ENCODE data around the gene CASZ1. TPM values are rescaled to one million over a fixed set of nuclear protein-coding genes. Genes with fewer than 3 reads are reported as not detected.

The CASZ1 gene
- total and polyA plus RNA-seq, 4 donors: 3.4 to 39.0 (median 13.8) TPM

GRCh38 chr1:10724511-10724910 is 71.9 kb downstream of the CASZ1 start:
- Histone ChIP-seq H3K36me3 (ENCODE audit: control insufficient read depth in 1 of 2, insufficient read depth in 2 of 2, low read length in 1 of 2) (no peaks in the 10 kb centered on the region), H3K4me1 (ENCODE audit: control insufficient read depth in 1 of 2, insufficient read depth in 2 of 2, low read length in 2 of 2) (no peaks in the 10 kb centered on the region), H3K27me3 (ENCODE audit: control insufficient read depth in 1 of 2, insufficient read depth in 2 of 2, low read length in 1 of 2) (no peaks in the 10 kb centered on the region), H3K27ac (ENCODE audit: low read depth in 1 of 2, low read length in 2 of 2) (peak overlapping the region; percentile 10 to 35), H3K4me3 (ENCODE audit: low read length in 2 of 2) (no peak overlapping the region), H3K9me3 (ENCODE audit: control insufficient read depth, low read length) (no peaks in the 10 kb centered on the region)
- DNase-seq: no peak
- 69 to 73% methylated on average over 4 of the region's 4 CpGs for WGBS, 2 donors
- no peak for ATAC-seq (ENCODE audit: low FRiP score)
- intact Hi-C loops (cut with DNase I): no loop called here

GRCh38 chr1:10724052-10724494 is 72.4 kb downstream of the CASZ1 start:
- H3K4me1 ChIP-seq (ENCODE audit: control insufficient read depth in 1 of 2, insufficient read depth in 2 of 2, low read length in 2 of 2): no peaks in the 10 kb centered on the region

GRCh38 chr1:10723317-10723716 is 73.1 kb downstream of the CASZ1 start:
- H3K27ac ChIP-seq (ENCODE audit: low read depth in 1 of 2, low read length in 2 of 2): no peak overlapping the region

More at GRCh38 chr1:10724052-10724494, 72.4 kb downstream of the CASZ1 start:
- Histone ChIP-seq H3K9me3 (ENCODE audit: control insufficient read depth, low read length) (no peaks in the 10 kb centered on the region), H3K27ac (ENCODE audit: low read depth in 1 of 2, low read length in 2 of 2) (peak overlapping the region; percentile 10 to 35), H3K36me3 (ENCODE audit: control insufficient read depth in 1 of 2, insufficient read depth in 2 of 2, low read length in 1 of 2) (no peaks in the 10 kb centered on the region), H3K4me3 (ENCODE audit: low read length in 2 of 2) (no peak overlapping the region), H3K27me3 (ENCODE audit: control insufficient read depth in 1 of 2, insufficient read depth in 2 of 2, low read length in 1 of 2) (no peaks in the 10 kb centered on the region)
- WGBS, 2 donors: 23% methylated on average over 12 of the region's 12 CpGs
- ATAC-seq (ENCODE audit: low FRiP score) (peak; percentile 16), DNase-seq (peak in 1 of 2 donors; percentile 81)
- intact Hi-C loops (cut with DNase I): no loop called here

GRCh38 chr1:10722803-10723202 is 73.6 kb downstream of the CASZ1 start:
- DNase-seq (no peak), ATAC-seq (ENCODE audit: low FRiP score) (no peak)
- Histone ChIP-seq H3K4me1 (ENCODE audit: control insufficient read depth in 1 of 2, insufficient read depth in 2 of 2, low read length in 2 of 2) (no peaks in the 10 kb centered on the region), H3K27ac (ENCODE audit: low read depth in 1 of 2, low read length in 2 of 2) (no peak overlapping the region), H3K27me3 (ENCODE audit: control insufficient read depth in 1 of 2, insufficient read depth in 2 of 2, low read length in 1 of 2) (no peaks in the 10 kb centered on the region), H3K9me3 (ENCODE audit: control insufficient read depth, low read length) (no peaks in the 10 kb centered on the region), H3K36me3 (ENCODE audit: control insufficient read depth in 1 of 2, insufficient read depth in 2 of 2, low read length in 1 of 2) (no peaks in the 10 kb centered on the region), H3K4me3 (ENCODE audit: low read length in 2 of 2) (no peak overlapping the region)
- 97 to 98% methylated on average over 16 of the region's 16 CpGs for WGBS, 2 donors
- intact Hi-C loops (cut with DNase I): no loop called here

More at GRCh38 chr1:10723317-10723716, 73.1 kb downstream of the CASZ1 start:
- DNase-seq (no peak), ATAC-seq (ENCODE audit: low FRiP score) (no peak)
- no peak overlapping the region for H3K4me3 ChIP-seq (ENCODE audit: low read length in 2 of 2)
- no peaks in the 10 kb centered on the region for H3K9me3 ChIP-seq (ENCODE audit: control insufficient read depth, low read length)
- no peaks in the 10 kb centered on the region for H3K36me3 ChIP-seq (ENCODE audit: control insufficient read depth in 1 of 2, insufficient read depth in 2 of 2, low read length in 1 of 2)
- 98 to 100% methylated on average over 4 of the region's 4 CpGs for WGBS, 2 donors
- H3K27me3 ChIP-seq (ENCODE audit: control insufficient read depth in 1 of 2, insufficient read depth in 2 of 2, low read length in 1 of 2): no peaks in the 10 kb centered on the region
- intact Hi-C loops (cut with DNase I): no loop called here
- H3K4me1 ChIP-seq (ENCODE audit: control insufficient read depth in 1 of 2, insufficient read depth in 2 of 2, low read length in 2 of 2): no peaks in the 10 kb centered on the region

- DNase-seq: no peak
- WGBS, 2 donors: 85 to 86% methylated on average over 25 to 26 of the region's 26 CpGs
- Histone ChIP-seq H3K9me3 (ENCODE audit: control insufficient read depth, low read length) (no peaks in the 10 kb centered on the region), H3K4me1 (ENCODE audit: control insufficient read depth in 1 of 2, insufficient read depth in 2 of 2, low read length in 2 of 2) (no peaks in the 10 kb centered on the region), H3K36me3 (ENCODE audit: control insufficient read depth in 1 of 2, insufficient read depth in 2 of 2, low read length in 1 of 2) (no peaks in the 10 kb centered on the region), H3K4me3 (ENCODE audit: low read length in 2 of 2) (no peak overlapping the region), H3K27ac (ENCODE audit: low read depth in 1 of 2, low read length in 2 of 2) (no peak overlapping the region), H3K27me3 (ENCODE audit: control insufficient read depth in 1 of 2, insufficient read depth in 2 of 2, low read length in 1 of 2) (no peaks in the 10 kb centered on the region)
- no peak for ATAC-seq (ENCODE audit: low FRiP score)
- intact Hi-C loops (cut with DNase I): no loop called here
Measured at GRCh38 chr1:10721381-10722321, 74.8 kb downstream of the CASZ1 start.

- Histone ChIP-seq H3K36me3 (ENCODE audit: control insufficient read depth in 1 of 2, insufficient read depth in 2 of 2, low read length in 1 of 2) (no peaks in the 10 kb centered on the region), H3K27me3 (ENCODE audit: control insufficient read depth in 1 of 2, insufficient read depth in 2 of 2, low read length in 1 of 2) (no peaks in the 10 kb centered on the region), H3K4me3 (ENCODE audit: low read length in 2 of 2) (no peak overlapping the region), H3K27ac (ENCODE audit: low read depth in 1 of 2, low read length in 2 of 2) (no peak overlapping the region), H3K9me3 (ENCODE audit: control insufficient read depth, low read length) (no peaks in the 10 kb centered on the region), H3K4me1 (ENCODE audit: control insufficient read depth in 1 of 2, insufficient read depth in 2 of 2, low read length in 2 of 2) (no peaks in the 10 kb centered on the region)
- intact Hi-C loops (cut with DNase I): no loop called here
- ATAC-seq (ENCODE audit: low FRiP score): no peak
- WGBS, 2 donors: 91 to 93% methylated on average over 8 to 12 of the region's 12 CpGs
- no peak for DNase-seq
Measured at GRCh38 chr1:10720635-10721034, 75.8 kb downstream of the CASZ1 start.

GRCh38 chr1:10718083-10718415 is 78.4 kb downstream of the CASZ1 start:
- Histone ChIP-seq H3K4me1 (ENCODE audit: control insufficient read depth in 1 of 2, insufficient read depth in 2 of 2, low read length in 2 of 2) (no peaks in the 10 kb centered on the region), H3K27ac (ENCODE audit: low read depth in 1 of 2, low read length in 2 of 2) (no peak overlapping the region), H3K4me3 (ENCODE audit: low read length in 2 of 2) (no peak overlapping the region), H3K27me3 (ENCODE audit: control insufficient read depth in 1 of 2, insufficient read depth in 2 of 2, low read length in 1 of 2) (no peaks in the 10 kb centered on the region), H3K9me3 (ENCODE audit: control insufficient read depth, low read length) (no peaks in the 10 kb centered on the region), H3K36me3 (ENCODE audit: control insufficient read depth in 1 of 2, insufficient read depth in 2 of 2, low read length in 1 of 2) (no peaks in the 10 kb centered on the region)
- intact Hi-C loops (cut with DNase I): no loop called here
- DNase-seq: no peak
- no peak for ATAC-seq (ENCODE audit: low FRiP score)
- WGBS, 2 donors: 91 to 93% methylated on average over 9 of the region's 9 CpGs

GRCh38 chr1:10717296-10718082 is 79.0 kb downstream of the CASZ1 start:
- H3K4me1 ChIP-seq (ENCODE audit: control insufficient read depth in 1 of 2, insufficient read depth in 2 of 2, low read length in 2 of 2): no peaks in the 10 kb centered on the region
- no peaks in the 10 kb centered on the region for H3K36me3 ChIP-seq (ENCODE audit: control insufficient read depth in 1 of 2, insufficient read depth in 2 of 2, low read length in 1 of 2)
- no peaks in the 10 kb centered on the region for H3K27me3 ChIP-seq (ENCODE audit: control insufficient read depth in 1 of 2, insufficient read depth in 2 of 2, low read length in 1 of 2)
- no peak for ATAC-seq (ENCODE audit: low FRiP score)
- no peaks in the 10 kb centered on the region for H3K9me3 ChIP-seq (ENCODE audit: control insufficient read depth, low read length)
- no peak overlapping the region for H3K4me3 ChIP-seq (ENCODE audit: low read length in 2 of 2)
- WGBS, 2 donors: 72 to 77% methylated on average over 22 of the region's 22 CpGs
- no peak for DNase-seq
- no peak overlapping the region for H3K27ac ChIP-seq (ENCODE audit: low read depth in 1 of 2, low read length in 2 of 2)
- intact Hi-C loops (cut with DNase I): no loop called here

All from aorta (tissue), 5 donors.